ENCODE results near the gene OR8D1.
A peak's percentile ranks its signal among the peaks of the same experiment; 100 is the strongest.

OR8D1 gene

GRCh38 chr11:124313849-124314248 lies at the start of gene OR8D1:
OR8D1 (minus strand) TSS chr11:124313949; CDS start chr11:124310766, 3,183 bp downstream.
- no peak for DNase-seq (ENCODE audit: low spot score)

GRCh38 chr11:124359566-124359965 lies 45.8 kb upstream of the OR8D1 start:
- no peak for DNase-seq (ENCODE audit: low spot score)

- no peak for DNase-seq (ENCODE audit: low spot score)
Observed at GRCh38 chr11:124346311-124346955, 32.7 kb upstream of the OR8D1 start.

GRCh38 chr11:124344346-124344745 lies 30.6 kb upstream of the OR8D1 start:
- DNase-seq (ENCODE audit: low spot score): no peak

GRCh38 chr11:124340142-124340447 lies 26.3 kb upstream of the OR8D1 start:
- DNase-seq (ENCODE audit: low spot score): no peak

- DNase-seq (ENCODE audit: low spot score): no peak
Observed at GRCh38 chr11:124339396-124340141, 25.8 kb upstream of the OR8D1 start.

- DNase-seq (ENCODE audit: low spot score): no peak
Observed at GRCh38 chr11:124331873-124332272, 18.1 kb upstream of the OR8D1 start.

- DNase-seq (ENCODE audit: low spot score): peak; percentile 56
Observed at GRCh38 chr11:124329787-124330478, 16.2 kb upstream of the OR8D1 start.

- DNase-seq (ENCODE audit: low spot score): no peak
Observed at GRCh38 chr11:124327775-124328174, 14.0 kb upstream of the OR8D1 start.

GRCh38 chr11:124322356-124322755 lies 8.6 kb upstream of the OR8D1 start:
- no peak for DNase-seq (ENCODE audit: low spot score)

- DNase-seq (ENCODE audit: low spot score): no peak
Observed at GRCh38 chr11:124320097-124320496, 6.3 kb upstream of the OR8D1 start, which contains the start of gene OR8D2. OR8D2 (minus strand) TSS chr11:124320197; CDS start chr11:124320197, 0 bp downstream.

- DNase-seq (ENCODE audit: low spot score): no peak
Observed at GRCh38 chr11:124315052-124315451, 1.3 kb upstream of the OR8D1 start.

- DNase-seq (ENCODE audit: low spot score): no peak
Observed at GRCh38 chr11:124313131-124313530, 618 bp downstream of the OR8D1 start.

- no peak for DNase-seq (ENCODE audit: low spot score)
Observed at GRCh38 chr11:124311670-124312069, 2.1 kb downstream of the OR8D1 start.

GRCh38 chr11:124311269-124311668 lies 2.5 kb downstream of the OR8D1 start:
- no peak for DNase-seq (ENCODE audit: low spot score)

- DNase-seq (ENCODE audit: low spot score): no peak
Observed at GRCh38 chr11:124310721-124311120, 3.0 kb downstream of the OR8D1 start.

GRCh38 chr11:124307093-124307492 lies 6.7 kb downstream of the OR8D1 start:
- no peak for DNase-seq (ENCODE audit: low spot score)

GRCh38 chr11:124302347-124303125 lies 11.2 kb downstream of the OR8D1 start:
- no peak for DNase-seq (ENCODE audit: low spot score)

GRCh38 chr11:124301548-124301947 lies 12.2 kb downstream of the OR8D1 start:
- DNase-seq (ENCODE audit: low spot score): no peak

- no peak for DNase-seq (ENCODE audit: low spot score)
Observed at GRCh38 chr11:124297921-124298320, 15.8 kb downstream of the OR8D1 start.

GRCh38 chr11:124296016-124296415 lies 17.7 kb downstream of the OR8D1 start:
- DNase-seq (ENCODE audit: low spot score): no peak

- DNase-seq (ENCODE audit: low spot score): no peak
Observed at GRCh38 chr11:124294687-124295086, 19.1 kb downstream of the OR8D1 start.
